ENCODE data around the gene RNF13. TPM values are rescaled to one million over a fixed set of nuclear protein-coding genes. Genes with fewer than 3 reads are reported as not detected.

The RNF13 gene
- total RNA-seq, 2 experiments from 2014 or later, result 40.0 to 45.0 TPM

DNA sequence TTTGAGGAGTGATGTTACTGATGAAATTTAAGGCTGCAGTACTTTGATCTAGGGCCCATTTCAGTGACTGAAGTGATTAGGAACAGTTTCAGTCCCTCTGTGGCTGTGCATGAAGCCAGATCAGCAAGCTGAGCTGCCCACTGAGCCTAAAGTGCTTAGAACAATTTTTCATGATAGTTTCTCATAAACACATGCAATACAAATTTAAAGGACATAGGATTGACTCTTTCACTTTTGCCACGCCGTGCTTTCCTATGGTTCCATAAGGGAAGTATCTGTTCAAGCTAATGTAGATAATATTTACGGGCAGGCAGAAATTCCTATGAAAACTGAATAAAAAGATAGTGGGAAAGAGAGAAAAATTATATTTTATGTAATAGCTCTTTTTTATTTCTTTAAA is 31.3 kb upstream of the RNF13 start:
- Mint-ChIP-seq H3K36me3 (no peaks in the 10 kb centered on the region), H3K27me3 (peaks cover 16% of the 10 kb centered on the region), H3K4me1 (no peaks in the 10 kb centered on the region), H3K27ac (no peak overlapping the region), H3K9me3 (peaks cover 2% of the 10 kb centered on the region), H3K4me3 (no peak overlapping the region)
- DNase-seq, result no peak
- no peak for ATAC-seq (ENCODE audit: low read depth)
- POLR2A ChIA-PET, result no interaction called here

DNA sequence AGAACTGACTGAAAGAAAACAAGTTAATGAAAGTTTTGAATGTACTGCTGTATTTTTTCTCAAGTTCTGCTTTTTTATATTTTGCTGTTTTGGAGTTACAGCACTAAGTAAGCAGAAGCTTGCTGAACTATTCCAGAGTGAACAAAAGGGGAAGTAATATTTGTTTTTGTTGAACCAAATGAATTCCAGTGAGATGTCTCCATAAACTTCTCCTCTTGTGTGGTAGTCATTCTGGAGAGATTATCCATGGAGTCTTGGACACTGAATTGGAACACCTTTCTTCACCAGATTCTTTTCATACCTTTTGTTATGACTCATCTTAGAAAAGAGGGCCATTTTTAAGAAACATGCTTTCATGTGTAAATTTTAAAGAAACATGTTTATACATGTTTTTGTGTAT is 29.4 kb upstream of the RNF13 start:
- Mint-ChIP-seq H3K36me3 (no peaks in the 10 kb centered on the region), H3K9me3 (peaks cover 2% of the 10 kb centered on the region), H3K4me1 (no peaks in the 10 kb centered on the region), H3K27me3 (peaks cover 20% of the 10 kb centered on the region), H3K27ac (no peak overlapping the region), H3K4me3 (no peak overlapping the region)
- POLR2A ChIA-PET, result no interaction called here
- ATAC-seq (ENCODE audit: low read depth), result no peak
- DNase-seq, result no peak

DNA sequence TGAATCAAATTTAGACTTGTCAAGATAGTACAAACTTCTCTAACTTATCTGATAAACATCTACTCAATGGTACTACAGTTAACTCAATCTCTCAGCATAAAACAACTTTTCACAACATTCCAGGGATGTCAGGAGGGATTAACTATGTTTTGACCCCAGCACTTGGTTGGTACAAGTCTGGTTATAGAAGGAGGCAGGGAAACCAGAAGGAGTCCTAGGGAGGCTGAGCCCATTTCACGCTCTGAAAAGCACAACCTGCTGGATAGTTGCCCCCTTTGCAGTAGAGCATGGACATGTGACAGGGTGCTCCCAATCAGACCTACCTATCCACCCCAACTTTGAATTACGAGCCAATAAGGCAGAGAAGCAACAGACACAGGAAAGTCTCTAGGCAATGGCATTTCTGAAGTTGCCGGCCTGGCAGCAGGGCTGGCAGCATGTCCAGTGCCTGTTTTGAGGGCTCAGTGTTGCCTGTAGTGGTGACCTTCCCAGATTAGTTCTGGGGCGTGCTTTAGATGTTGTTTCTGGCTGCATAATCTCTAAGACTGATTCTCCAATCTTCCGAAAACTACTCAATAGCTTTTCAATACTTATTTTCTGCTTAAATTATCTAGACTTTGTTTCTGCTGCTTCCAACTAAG is 28.8 kb upstream of the RNF13 start:
- H3K4me3 Mint-ChIP-seq, result no peak overlapping the region
- ATAC-seq (ENCODE audit: low read depth), result no peak
- no peaks in the 10 kb centered on the region for H3K36me3 Mint-ChIP-seq
- POLR2A ChIA-PET, result no interaction called here
- H3K9me3 Mint-ChIP-seq, result peaks cover 2% of the 10 kb centered on the region
- no peaks in the 10 kb centered on the region for H3K4me1 Mint-ChIP-seq
- H3K27me3 Mint-ChIP-seq, result peaks cover 21% of the 10 kb centered on the region
- H3K27ac Mint-ChIP-seq, result no peak overlapping the region
- DNase-seq, result no peak

DNA sequence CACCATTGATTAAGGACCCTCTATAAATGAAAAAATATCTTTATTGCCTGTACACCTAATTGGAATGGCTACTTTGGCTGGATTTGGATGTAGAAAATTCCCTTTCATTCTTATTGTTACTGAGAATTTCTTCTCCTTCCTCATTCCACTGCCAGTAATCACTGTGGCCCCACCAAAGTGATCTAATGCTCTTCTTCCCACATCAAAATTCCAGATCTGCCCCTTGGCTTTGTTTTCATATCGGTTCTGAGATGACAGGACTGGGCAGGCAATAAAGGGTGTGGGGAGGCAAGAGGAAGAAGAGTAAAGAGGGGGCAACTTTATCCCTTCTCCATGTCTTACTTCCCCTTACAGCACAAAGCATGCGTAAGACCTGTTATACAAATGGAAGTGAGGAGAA is 22.7 kb upstream of the RNF13 start:
- Mint-ChIP-seq H3K27me3 (peaks cover 27% of the 10 kb centered on the region), H3K4me1 (no peaks in the 10 kb centered on the region), H3K9me3 (peaks cover 2% of the 10 kb centered on the region), H3K4me3 (no peak overlapping the region), H3K36me3 (no peaks in the 10 kb centered on the region), H3K27ac (no peak overlapping the region)
- ATAC-seq (ENCODE audit: low read depth) (no peak), DNase-seq (no peak)
- POLR2A ChIA-PET, result no interaction called here

DNA sequence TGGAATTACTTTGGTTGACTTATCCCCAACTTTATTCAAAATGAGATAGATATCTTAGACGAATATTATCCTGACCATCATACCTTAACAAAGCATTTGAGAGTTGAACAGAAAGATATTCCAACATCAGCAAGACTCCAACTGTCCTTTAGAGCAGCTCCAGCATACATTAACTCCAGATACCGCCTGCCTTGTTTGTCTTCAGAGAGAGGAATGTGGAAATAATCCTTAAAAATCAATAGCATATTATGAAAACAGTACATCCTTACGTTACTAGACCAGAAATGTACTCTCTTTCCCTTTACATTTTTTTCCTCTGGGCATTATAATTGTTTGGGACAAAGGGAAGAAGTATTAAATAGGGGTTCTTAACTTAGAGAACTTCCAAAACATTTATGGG is 22.3 kb upstream of the RNF13 start:
- Mint-ChIP-seq H3K27ac (no peak overlapping the region), H3K4me1 (no peaks in the 10 kb centered on the region), H3K4me3 (no peak overlapping the region), H3K27me3 (peaks cover 28% of the 10 kb centered on the region), H3K9me3 (peaks cover 2% of the 10 kb centered on the region), H3K36me3 (no peaks in the 10 kb centered on the region)
- POLR2A ChIA-PET, result no interaction called here
- ATAC-seq (ENCODE audit: low read depth), result no peak
- DNase-seq, result no peak

DNA sequence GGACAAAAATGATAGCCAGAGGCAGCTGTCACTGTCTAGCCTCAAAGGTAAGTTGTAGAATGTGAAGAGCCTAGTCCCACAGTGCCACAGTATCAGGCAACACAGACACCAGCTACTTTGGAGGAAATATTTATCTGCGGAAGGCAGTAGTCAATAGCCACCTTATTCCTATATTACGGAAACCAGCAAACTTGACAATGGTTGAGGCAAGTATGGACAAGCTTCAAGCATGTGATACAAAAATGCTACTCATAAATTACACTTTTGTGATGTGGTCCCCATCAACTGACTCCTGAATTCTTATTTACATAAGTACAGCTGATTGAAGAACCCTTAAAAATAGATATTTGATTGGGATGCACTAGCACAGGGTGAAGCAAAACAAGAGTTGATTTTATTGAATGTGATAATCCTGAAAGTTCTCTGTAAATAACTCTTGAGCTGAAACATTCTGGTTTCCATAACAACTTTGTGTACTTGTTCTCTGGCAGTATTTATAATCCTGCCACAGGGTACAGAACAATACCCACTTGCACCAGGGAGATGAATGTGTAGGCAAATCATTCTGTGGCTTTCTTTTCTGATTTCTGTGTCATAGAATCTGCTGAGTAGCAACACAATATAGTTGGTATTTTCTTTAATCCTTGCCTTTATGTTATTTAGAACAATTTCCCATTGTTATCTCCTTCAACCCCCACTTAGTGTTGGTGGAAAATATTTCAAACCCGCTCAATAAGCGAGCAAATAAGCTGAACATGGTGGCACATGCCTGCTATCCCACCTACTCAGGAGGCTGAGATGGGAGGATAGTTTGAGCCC is 20.4 kb upstream of the RNF13 start, which contains the start of gene ANKUB1:
TSS of gene ANKUB1 (minus strand) at position 103 of the 819 bp plus-strand sequence. CDS start 188 bp downstream, outside the sequence.
- ATAC-seq (ENCODE audit: low read depth) (no peak), DNase-seq (no peak)
- Mint-ChIP-seq H3K27ac (no peak within 1 kb of the TSS), H3K9me3 (no peaks in the 10 kb centered on the region), H3K4me1 (no peaks in the 10 kb centered on the region), H3K4me3 (no peak within 1 kb of the TSS), H3K27me3 (peaks cover 23% of the 10 kb centered on the region), H3K36me3 (no peaks in the 10 kb centered on the region)
- POLR2A ChIA-PET, result no interaction called here

DNA sequence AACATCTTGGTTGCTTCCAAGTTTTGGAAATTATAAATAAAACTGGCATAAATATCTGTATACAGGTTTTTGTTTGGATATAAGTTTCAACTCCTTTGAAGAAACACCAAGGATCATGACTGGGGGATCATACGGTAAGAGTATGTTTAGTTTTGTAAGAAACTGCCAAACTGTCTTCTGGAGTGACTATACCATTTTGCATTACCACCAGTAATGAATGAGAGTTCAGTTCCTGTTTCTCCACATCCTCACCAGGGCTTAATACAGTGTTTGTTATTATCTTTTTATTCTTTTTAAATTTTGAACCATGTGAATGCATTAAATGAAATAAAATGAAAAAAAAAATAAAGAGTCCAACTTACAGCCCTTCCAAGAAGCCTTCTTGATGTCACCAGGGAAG is 17.0 kb upstream of the RNF13 start:
- H3K4me3 Mint-ChIP-seq, result no peak overlapping the region
- no peaks in the 10 kb centered on the region for H3K36me3 Mint-ChIP-seq
- no peaks in the 10 kb centered on the region for H3K4me1 Mint-ChIP-seq
- ATAC-seq (ENCODE audit: low read depth), result no peak
- no peak for DNase-seq
- peaks cover 3% of the 10 kb centered on the region for H3K9me3 Mint-ChIP-seq
- no peak overlapping the region for H3K27ac Mint-ChIP-seq
- POLR2A ChIA-PET, result no interaction called here
- H3K27me3 Mint-ChIP-seq, result peaks cover 9% of the 10 kb centered on the region

DNA sequence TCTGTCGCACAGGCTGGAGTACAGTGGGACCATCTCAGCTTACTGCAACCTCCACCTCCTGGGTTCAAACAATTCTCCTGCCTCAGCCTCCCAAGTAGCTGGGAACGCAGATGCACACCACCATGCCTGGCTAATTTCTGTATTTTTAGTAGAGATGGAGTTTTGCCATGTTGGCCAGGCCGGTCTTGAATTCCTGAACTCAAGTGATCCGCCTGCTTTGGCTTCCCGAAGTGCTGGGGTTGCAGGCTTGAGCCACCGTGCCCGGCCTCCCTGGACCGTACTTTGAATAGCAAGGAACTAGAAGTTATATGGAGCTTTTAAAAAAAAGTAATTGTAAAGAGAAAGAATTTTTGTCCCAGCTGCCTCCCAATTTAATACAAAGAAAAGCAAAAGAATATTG is 12.3 kb upstream of the RNF13 start:
- peaks cover 15% of the 10 kb centered on the region for H3K27me3 Mint-ChIP-seq
- H3K27ac Mint-ChIP-seq, result no peak overlapping the region
- DNase-seq (no peak), ATAC-seq (ENCODE audit: low read depth) (no peak)
- no peak overlapping the region for H3K4me3 Mint-ChIP-seq
- peaks cover 3% of the 10 kb centered on the region for H3K9me3 Mint-ChIP-seq
- POLR2A ChIA-PET, result no interaction called here
- no peaks in the 10 kb centered on the region for H3K4me1 Mint-ChIP-seq
- H3K36me3 Mint-ChIP-seq, result no peaks in the 10 kb centered on the region

DNA sequence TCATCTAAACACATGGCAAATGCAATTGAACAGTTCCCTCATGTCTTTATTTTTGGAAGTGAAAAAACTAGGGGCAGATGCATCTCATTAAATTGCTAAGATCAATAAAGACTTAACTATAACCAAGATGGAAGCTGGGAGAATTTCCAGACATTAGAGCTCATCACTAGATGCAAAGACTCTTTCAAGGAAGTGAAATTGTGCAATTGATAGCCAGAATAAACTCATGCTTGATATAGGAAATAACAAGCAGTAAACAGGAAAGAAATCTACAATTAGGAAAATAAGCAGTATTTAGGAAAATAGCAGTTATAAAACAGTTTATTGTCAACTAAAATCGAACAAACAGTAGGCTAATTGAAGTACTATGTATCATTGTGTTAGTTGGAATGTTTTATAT is 11.8 kb upstream of the RNF13 start:
- DNase-seq (no peak), ATAC-seq (ENCODE audit: low read depth) (no peak)
- Mint-ChIP-seq H3K27ac (no peak overlapping the region), H3K36me3 (no peaks in the 10 kb centered on the region), H3K9me3 (peaks cover 3% of the 10 kb centered on the region), H3K4me3 (no peak overlapping the region), H3K27me3 (peaks cover 14% of the 10 kb centered on the region), H3K4me1 (no peaks in the 10 kb centered on the region)
- POLR2A ChIA-PET, result no interaction called here

DNA sequence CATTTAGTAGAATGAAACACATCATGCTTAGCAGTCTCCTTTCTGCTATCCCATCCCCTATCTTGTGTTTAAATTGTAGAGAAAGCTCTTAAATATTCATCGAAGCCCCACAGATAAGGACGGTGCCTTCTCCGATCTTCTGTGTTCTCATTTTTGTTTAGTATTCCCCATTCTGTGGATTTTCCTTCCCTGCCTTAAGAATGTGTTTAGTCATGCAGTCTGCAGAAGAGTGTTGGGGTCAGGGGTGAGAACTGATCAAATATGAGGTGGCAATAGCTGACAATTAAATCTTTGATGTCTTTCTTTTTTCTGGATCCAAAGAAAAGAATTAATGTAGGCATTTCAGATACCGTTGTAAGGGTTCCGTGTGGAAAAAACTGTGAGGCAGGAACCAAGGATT is 11.4 kb upstream of the RNF13 start:
- POLR2A ChIA-PET, result no interaction called here
- Mint-ChIP-seq H3K9me3 (peaks cover 3% of the 10 kb centered on the region), H3K4me1 (no peaks in the 10 kb centered on the region), H3K36me3 (no peaks in the 10 kb centered on the region), H3K27ac (no peak overlapping the region), H3K4me3 (no peak overlapping the region), H3K27me3 (peaks cover 18% of the 10 kb centered on the region)
- no peak for ATAC-seq (ENCODE audit: low read depth)
- no peak for DNase-seq

DNA sequence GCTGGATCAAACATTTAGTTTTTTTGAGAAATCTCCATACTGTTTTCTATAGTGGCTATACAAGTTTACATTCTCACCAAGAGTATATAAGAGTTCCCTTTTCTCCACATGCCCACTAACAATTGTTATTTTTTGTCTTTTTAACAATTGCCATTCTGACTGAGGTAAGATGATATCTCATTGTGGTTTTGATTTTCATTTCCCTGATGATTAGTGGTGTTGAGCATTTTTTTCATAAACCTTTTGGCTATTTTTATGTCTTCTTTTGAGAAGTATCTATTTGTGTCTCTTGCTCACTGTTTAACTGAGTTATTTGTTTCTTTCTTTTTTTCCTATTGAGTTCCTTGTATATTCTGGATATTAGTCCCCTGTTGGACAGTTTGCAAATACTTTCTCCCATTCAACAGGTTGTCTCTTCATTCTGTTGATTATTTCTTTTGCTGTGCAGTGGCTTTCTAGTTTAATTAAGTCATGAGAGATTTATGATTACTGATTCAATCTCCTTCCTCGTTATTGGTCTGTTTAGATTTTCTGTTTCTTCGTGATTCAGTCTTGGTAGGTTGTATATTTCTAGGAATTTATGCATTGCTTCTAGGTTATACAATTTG is 6.7 kb upstream of the RNF13 start:
- ATAC-seq (ENCODE audit: low read depth), result no peak
- Mint-ChIP-seq H3K27me3 (peaks cover 32% of the 10 kb centered on the region), H3K4me3 (no peak overlapping the region), H3K27ac (no peak overlapping the region), H3K36me3 (no peaks in the 10 kb centered on the region), H3K4me1 (peaks cover 3% of the 10 kb centered on the region), H3K9me3 (no peaks in the 10 kb centered on the region)
- DNase-seq, result no peak
- POLR2A ChIA-PET, result no interaction called here

DNA sequence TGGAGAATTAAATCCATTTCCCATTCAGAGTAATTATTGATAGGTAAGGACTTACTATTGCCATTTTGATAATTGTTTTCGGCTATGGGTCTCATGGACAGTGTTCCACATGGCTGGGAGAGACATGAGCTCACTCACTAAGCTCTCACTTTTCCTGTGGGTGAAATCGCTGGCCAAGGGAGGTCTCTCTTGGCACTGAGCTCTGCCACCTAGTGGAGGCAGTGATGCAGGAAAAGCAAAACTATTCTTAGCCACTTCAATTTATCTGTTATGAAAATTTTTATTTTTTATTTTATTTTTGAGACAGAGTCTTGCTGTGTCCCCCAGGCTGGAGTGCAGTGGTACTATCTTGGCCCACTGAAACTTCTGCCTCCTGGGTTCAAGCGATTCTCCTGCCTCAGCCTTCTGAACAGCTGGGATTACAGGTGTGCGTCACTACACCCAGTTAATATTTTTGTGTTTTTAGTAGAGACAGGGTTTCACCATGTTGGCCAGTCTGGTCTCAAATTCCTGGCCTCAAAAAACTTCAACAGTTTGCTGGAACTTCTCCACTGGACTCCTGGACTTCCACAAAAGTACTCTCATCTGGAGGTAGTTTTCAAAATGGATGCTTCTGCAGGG is 4.7 kb upstream of the RNF13 start:
- Mint-ChIP-seq H3K4me1 (peaks cover 9% of the 10 kb centered on the region), H3K36me3 (no peaks in the 10 kb centered on the region), H3K27me3 (peaks cover 32% of the 10 kb centered on the region), H3K27ac (no peak overlapping the region), H3K4me3 (no peak overlapping the region), H3K9me3 (no peaks in the 10 kb centered on the region)
- ATAC-seq (ENCODE audit: low read depth), result no peak
- POLR2A ChIA-PET, result interaction anchor here (0.6 to 1.0 kb wide), 3 partner anchors 56 to 157 kb away, joined by 3 to 5 read pairs (median 4); partner anchors contain the start of gene COMMD2
- DNase-seq, result peak; percentile 34

DNA sequence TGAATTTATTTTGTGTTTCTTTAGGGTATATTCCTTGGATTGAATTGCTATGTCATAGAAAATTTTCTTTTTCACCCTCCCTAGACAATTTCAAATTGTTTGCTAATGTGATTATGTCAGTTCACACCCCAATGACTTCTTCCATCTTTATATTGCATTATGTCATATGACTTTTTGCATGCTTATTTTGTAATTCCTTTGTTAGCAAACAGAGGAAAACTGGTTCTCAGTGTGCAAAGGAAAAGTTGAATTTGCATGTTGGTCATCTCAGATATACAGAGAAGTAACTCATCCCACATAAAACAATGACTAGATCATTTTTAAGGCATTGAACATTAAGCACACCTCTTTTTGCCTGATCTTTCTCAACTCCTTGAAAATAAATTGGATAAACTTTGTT is 3.3 kb upstream of the RNF13 start:
- POLR2A ChIA-PET, result no interaction called here
- peaks cover 3% of the 10 kb centered on the region for H3K36me3 Mint-ChIP-seq
- no peak overlapping the region for H3K27ac Mint-ChIP-seq
- no peaks in the 10 kb centered on the region for H3K9me3 Mint-ChIP-seq
- peaks cover 16% of the 10 kb centered on the region for H3K4me1 Mint-ChIP-seq
- H3K27me3 Mint-ChIP-seq, result peaks cover 29% of the 10 kb centered on the region
- no peak for ATAC-seq (ENCODE audit: low read depth)
- DNase-seq, result no peak
- H3K4me3 Mint-ChIP-seq, result no peak overlapping the region
